ENCODE measurements around the gene SESN3.
"Not testable (repeated sequence)": the region's sequence is repeated elsewhere in the genome, so short reads cannot be mapped to it uniquely, and the experiment has no call there.

Gene SESN3

DNA sequence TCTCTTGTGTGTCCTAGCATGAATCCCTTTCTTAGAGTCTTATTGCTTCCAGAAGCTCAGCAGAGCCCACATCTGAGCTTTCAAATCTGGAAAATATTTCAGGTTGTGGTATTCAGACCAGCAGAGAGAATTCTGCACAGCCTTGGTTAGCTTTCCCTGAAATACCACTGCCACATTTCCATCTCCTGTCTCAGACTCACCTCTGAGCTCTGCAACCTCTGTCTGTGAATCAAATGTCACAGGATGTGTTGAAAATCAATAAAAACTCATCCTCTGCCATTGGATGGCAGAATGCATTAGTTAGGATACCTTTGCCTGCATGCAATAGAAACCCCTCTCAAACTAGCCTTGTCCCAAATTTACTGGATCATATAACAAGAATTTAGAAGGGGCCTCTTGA lies 93.7 kb downstream of the SESN3 start:
- Histone ChIP-seq H3K4me3 (IDR thresholded peaks at IDR 0.05; ENCODE audit: insufficient read depth, low read depth, low read length) (no peak overlapping the region), H3K36me3 (ENCODE audit: insufficient read depth) (no peaks in the 10 kb centered on the region)

DNA sequence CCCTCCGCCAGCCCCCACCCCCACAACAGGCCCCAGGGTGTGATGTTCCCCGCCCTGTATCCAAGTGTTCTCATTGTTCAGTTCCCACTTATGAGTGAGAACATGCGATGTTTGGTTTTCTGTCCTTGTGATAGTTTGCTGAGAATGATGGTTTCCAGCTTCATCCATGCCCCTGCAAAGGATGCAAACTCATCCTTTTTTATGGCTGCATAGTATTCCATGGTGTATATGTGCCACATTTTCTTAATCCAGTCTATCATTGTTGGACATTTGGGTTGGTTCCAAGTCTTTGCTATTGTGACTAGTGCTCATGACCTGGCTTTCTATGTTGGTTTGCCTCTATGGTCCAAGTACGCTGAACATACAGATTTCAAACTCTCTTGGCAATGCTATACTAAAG lies 94.3 kb downstream of the SESN3 start:
- not testable (repeated sequence) for H3K27ac ChIP-seq; H2AFZ ChIP-seq (ENCODE audit: low read depth); H3K4me1 ChIP-seq (ENCODE audit: low read depth, poor library complexity, severe bottlenecking); H3K4me3 ChIP-seq (IDR thresholded peaks at IDR 0.05; ENCODE audit: insufficient read depth, low read depth, low read length); H3K27me3 ChIP-seq (ENCODE audit: insufficient read depth, low read depth); H3K36me3 ChIP-seq (ENCODE audit: insufficient read depth); H3K79me2 ChIP-seq (ENCODE audit: insufficient read depth, low read depth); H3K4me2 ChIP-seq; H4K20me1 ChIP-seq (ENCODE audit: insufficient read depth); H3K9ac ChIP-seq

More for the DNA sequence above, 93.7 kb downstream of the SESN3 start:
- H3K27me3 ChIP-seq (ENCODE audit: insufficient read depth, low read depth): no peaks in the 10 kb centered on the region
- H2AFZ ChIP-seq (ENCODE audit: low read depth): no peak overlapping the region
- no peaks in the 10 kb centered on the region for H4K20me1 ChIP-seq (ENCODE audit: insufficient read depth)
- TF ChIP-seq, protein P1, sequence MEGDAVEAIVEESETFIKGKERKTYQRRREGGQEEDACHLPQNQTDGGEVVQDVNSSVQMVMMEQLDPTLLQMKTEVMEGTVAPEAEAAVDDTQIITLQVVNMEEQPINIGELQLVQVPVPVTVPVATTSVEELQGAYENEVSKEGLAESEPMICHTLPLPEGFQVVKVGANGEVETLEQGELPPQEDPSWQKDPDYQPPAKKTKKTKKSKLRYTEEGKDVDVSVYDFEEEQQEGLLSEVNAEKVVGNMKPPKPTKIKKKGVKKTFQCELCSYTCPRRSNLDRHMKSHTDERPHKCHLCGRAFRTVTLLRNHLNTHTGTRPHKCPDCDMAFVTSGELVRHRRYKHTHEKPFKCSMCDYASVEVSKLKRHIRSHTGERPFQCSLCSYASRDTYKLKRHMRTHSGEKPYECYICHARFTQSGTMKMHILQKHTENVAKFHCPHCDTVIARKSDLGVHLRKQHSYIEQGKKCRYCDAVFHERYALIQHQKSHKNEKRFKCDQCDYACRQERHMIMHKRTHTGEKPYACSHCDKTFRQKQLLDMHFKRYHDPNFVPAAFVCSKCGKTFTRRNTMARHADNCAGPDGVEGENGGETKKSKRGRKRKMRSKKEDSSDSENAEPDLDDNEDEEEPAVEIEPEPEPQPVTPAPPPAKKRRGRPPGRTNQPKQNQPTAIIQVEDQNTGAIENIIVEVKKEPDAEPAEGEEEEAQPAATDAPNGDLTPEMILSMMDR (conservative IDR thresholded peaks at IDR 0.05; ENCODE audit: low read depth, low read length): no peak
- H3K4me1 ChIP-seq (ENCODE audit: low read depth, poor library complexity, severe bottlenecking): no peaks in the 10 kb centered on the region
- no peak overlapping the region for H3K9ac ChIP-seq
- no peak overlapping the region for H3K27ac ChIP-seq
- H3K4me2 ChIP-seq: no peak overlapping the region
- no peaks in the 10 kb centered on the region for H3K79me2 ChIP-seq (ENCODE audit: insufficient read depth, low read depth)

DNA sequence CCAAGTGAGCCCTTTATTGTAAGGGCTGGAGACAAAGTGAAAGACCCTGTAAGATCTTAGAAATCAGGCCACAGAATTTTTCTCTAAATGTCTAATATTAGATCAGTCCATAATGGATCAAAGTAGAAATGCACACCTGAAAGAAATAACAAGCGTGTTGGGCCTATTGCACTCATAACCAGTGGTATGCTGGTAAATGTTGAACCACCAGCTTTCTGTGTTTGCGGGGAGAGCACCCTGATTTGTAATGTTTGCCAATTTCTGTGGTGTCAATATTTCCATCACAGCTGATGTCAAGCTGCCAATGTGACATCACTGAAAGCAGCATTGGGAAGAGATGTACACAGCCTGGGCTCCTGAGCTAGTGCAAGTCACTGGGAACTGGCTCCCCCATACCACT lies 95.1 kb downstream of the SESN3 start:
- Histone ChIP-seq H3K4me1 (ENCODE audit: low read depth, poor library complexity, severe bottlenecking) (no peaks in the 10 kb centered on the region), H3K4me2 (no peak overlapping the region), H3K27ac (no peak overlapping the region), H3K9ac (no peak overlapping the region), H3K79me2 (ENCODE audit: insufficient read depth, low read depth) (no peaks in the 10 kb centered on the region), H3K4me3 (IDR thresholded peaks at IDR 0.05; ENCODE audit: insufficient read depth, low read depth, low read length) (no peak overlapping the region), H2AFZ (ENCODE audit: low read depth) (no peak overlapping the region), H3K27me3 (ENCODE audit: insufficient read depth, low read depth) (no peaks in the 10 kb centered on the region), H3K36me3 (ENCODE audit: insufficient read depth) (no peaks in the 10 kb centered on the region), H4K20me1 (ENCODE audit: insufficient read depth) (no peaks in the 10 kb centered on the region)
- TF ChIP-seq, protein P1 (conservative IDR thresholded peaks at IDR 0.05; ENCODE audit: low read depth, low read length): no peak

DNA sequence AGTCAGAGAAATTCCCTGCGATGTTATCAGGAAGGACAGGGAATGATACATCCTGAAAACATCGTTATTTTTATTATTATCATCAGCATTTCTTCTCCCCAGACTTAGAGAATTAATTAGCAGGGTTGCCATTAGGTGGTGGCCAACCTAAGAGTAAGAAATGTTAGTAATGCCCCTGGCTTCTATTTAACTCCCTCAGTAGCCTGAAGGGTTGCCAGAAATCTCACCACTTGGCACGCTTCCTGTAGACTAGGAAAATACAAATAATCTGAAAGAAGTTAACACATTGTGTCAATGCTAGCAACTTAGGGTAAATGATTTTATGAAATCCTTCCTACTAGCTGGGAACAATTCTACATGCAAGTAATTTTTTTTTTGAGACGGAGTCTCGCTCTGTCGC lies 95.8 kb downstream of the SESN3 start:
- Histone ChIP-seq H3K27ac (no peak overlapping the region), H3K4me3 (IDR thresholded peaks at IDR 0.05; ENCODE audit: insufficient read depth, low read depth, low read length) (no peak overlapping the region), H3K4me1 (ENCODE audit: low read depth, poor library complexity, severe bottlenecking) (no peaks in the 10 kb centered on the region), H4K20me1 (ENCODE audit: insufficient read depth) (no peaks in the 10 kb centered on the region), H3K9ac (no peak overlapping the region), H3K27me3 (ENCODE audit: insufficient read depth, low read depth) (no peaks in the 10 kb centered on the region), H3K79me2 (ENCODE audit: insufficient read depth, low read depth) (no peaks in the 10 kb centered on the region), H2AFZ (ENCODE audit: low read depth) (no peak overlapping the region), H3K4me2 (no peak overlapping the region), H3K36me3 (ENCODE audit: insufficient read depth) (no peaks in the 10 kb centered on the region)
- TF ChIP-seq, protein P1 (conservative IDR thresholded peaks at IDR 0.05; ENCODE audit: low read depth, low read length): no peak

DNA sequence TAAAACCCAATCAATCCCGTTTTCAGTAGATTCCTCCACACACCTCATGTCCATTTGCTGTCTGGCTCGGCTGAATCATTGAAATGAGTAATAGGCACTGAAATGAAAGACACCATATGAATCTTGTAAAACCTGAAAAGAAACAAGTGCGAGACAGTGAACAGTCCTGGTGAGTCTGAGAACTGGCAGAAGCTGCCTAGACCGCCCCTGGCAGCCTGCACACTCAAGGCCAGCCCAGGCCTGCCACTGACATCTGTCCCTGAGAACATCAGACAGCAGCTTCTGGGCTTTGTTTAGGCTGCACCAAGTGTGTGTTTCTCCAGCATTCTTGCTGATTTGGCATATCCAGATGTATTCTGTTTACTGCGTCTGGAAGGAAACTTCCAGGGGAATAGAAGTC lies 96.5 kb downstream of the SESN3 start:
- no peaks in the 10 kb centered on the region for H4K20me1 ChIP-seq (ENCODE audit: insufficient read depth)
- H3K4me3 ChIP-seq (IDR thresholded peaks at IDR 0.05; ENCODE audit: insufficient read depth, low read depth, low read length): no peak overlapping the region
- no peaks in the 10 kb centered on the region for H3K79me2 ChIP-seq (ENCODE audit: insufficient read depth, low read depth)
- no peaks in the 10 kb centered on the region for H3K4me1 ChIP-seq (ENCODE audit: low read depth, poor library complexity, severe bottlenecking)
- H3K9ac ChIP-seq: no peak overlapping the region
- no peak overlapping the region for H3K4me2 ChIP-seq
- H3K27ac ChIP-seq: no peak overlapping the region
- H3K27me3 ChIP-seq (ENCODE audit: insufficient read depth, low read depth): no peaks in the 10 kb centered on the region
- TF ChIP-seq, protein P1 (conservative IDR thresholded peaks at IDR 0.05; ENCODE audit: low read depth, low read length): no peak
- H2AFZ ChIP-seq (ENCODE audit: low read depth): no peak overlapping the region
- H3K36me3 ChIP-seq (ENCODE audit: insufficient read depth): no peaks in the 10 kb centered on the region

Measured in KMS-11 (cell line).